ENCODE results near the gene NBAS. TPM values are rescaled to one million over a fixed set of nuclear protein-coding genes. Genes with fewer than 3 reads are reported as not detected.
A peak's percentile ranks its signal among the peaks of the same experiment; 100 is the strongest.
"Not testable (repeated sequence)": the region's sequence is repeated elsewhere in the genome, so short reads cannot be mapped to it uniquely, and the experiment has no call there.

Gene NBAS
- total RNA-seq, 1 donor from 2014 or later, result 61.6 TPM

- no peak for DNase-seq (ENCODE audit: low read depth, low spot score)
- no peaks in the 10 kb centered on the region for H3K27me3 Mint-ChIP-seq (ENCODE audit: low read depth)
- H3K36me3 Mint-ChIP-seq (ENCODE audit: low read depth), result peaks cover 10% of the 10 kb centered on the region
- H3K4me1 Mint-ChIP-seq, result peaks cover 7% of the 10 kb centered on the region
- no peaks in the 10 kb centered on the region for H3K9me3 Mint-ChIP-seq
- no peak overlapping the region for H3K4me3 Mint-ChIP-seq
- no peak overlapping the region for H3K27ac Mint-ChIP-seq (ENCODE audit: unreplicated experiment)
- no peak for TF ChIP-seq CTCF (conservative IDR thresholded peaks at IDR 0.05)
Measured at GRCh38 chr2:15506229-15506819, 54.8 kb downstream of the NBAS start.

- Mint-ChIP-seq H3K27me3 (ENCODE audit: low read depth) (no peaks in the 10 kb centered on the region), H3K36me3 (ENCODE audit: low read depth) (peaks cover 5% of the 10 kb centered on the region), H3K4me3 (no peak overlapping the region), H3K9me3 (no peaks in the 10 kb centered on the region), H3K27ac (ENCODE audit: unreplicated experiment) (peak overlapping the region; percentile 31), H3K4me1 (peaks cover 7% of the 10 kb centered on the region)
- DNase-seq (ENCODE audit: low read depth, low spot score), result no peak
- TF ChIP-seq CTCF (conservative IDR thresholded peaks at IDR 0.05), result no peak
Measured at GRCh38 chr2:15504882-15505663, 56.1 kb downstream of the NBAS start.

- H3K4me3 Mint-ChIP-seq; DNase-seq (ENCODE audit: low read depth, low spot score); H3K27me3 Mint-ChIP-seq (ENCODE audit: low read depth); H3K27ac Mint-ChIP-seq (ENCODE audit: unreplicated experiment); H3K9me3 Mint-ChIP-seq: not testable (repeated sequence)
- Mint-ChIP-seq H3K4me1 (peaks cover 17% of the 10 kb centered on the region), H3K36me3 (ENCODE audit: low read depth) (peaks cover 25% of the 10 kb centered on the region)
Measured at GRCh38 chr2:15499251-15499650, 61.9 kb downstream of the NBAS start.

- Mint-ChIP-seq H3K9me3 (peaks cover 3% of the 10 kb centered on the region), H3K36me3 (ENCODE audit: low read depth) (peaks cover 25% of the 10 kb centered on the region), H3K27me3 (ENCODE audit: low read depth) (no peaks in the 10 kb centered on the region), H3K4me1 (peaks cover 17% of the 10 kb centered on the region), H3K4me3 (no peak overlapping the region), H3K27ac (ENCODE audit: unreplicated experiment) (peak overlapping the region; percentile 5)
- no peak for DNase-seq (ENCODE audit: low read depth, low spot score)
- TF ChIP-seq CTCF (conservative IDR thresholded peaks at IDR 0.05), result no peak
Measured at GRCh38 chr2:15498554-15498953, 62.6 kb downstream of the NBAS start.

- Mint-ChIP-seq H3K27ac (ENCODE audit: unreplicated experiment) (no peak overlapping the region), H3K9me3 (peaks cover 3% of the 10 kb centered on the region), H3K36me3 (ENCODE audit: low read depth) (peaks cover 23% of the 10 kb centered on the region), H3K27me3 (ENCODE audit: low read depth) (no peaks in the 10 kb centered on the region), H3K4me3 (no peak overlapping the region), H3K4me1 (peaks cover 17% of the 10 kb centered on the region)
- no peak for DNase-seq (ENCODE audit: low read depth, low spot score)
- TF ChIP-seq CTCF (conservative IDR thresholded peaks at IDR 0.05), result no peak
Measured at GRCh38 chr2:15494877-15495276, 66.3 kb downstream of the NBAS start.

GRCh38 chr2:15492773-15493325 lies 68.3 kb downstream of the NBAS start:
- Mint-ChIP-seq H3K27me3 (ENCODE audit: low read depth) (no peaks in the 10 kb centered on the region), H3K9me3 (no peaks in the 10 kb centered on the region), H3K4me3 (no peak overlapping the region), H3K27ac (ENCODE audit: unreplicated experiment) (no peak overlapping the region), H3K4me1 (peaks cover 17% of the 10 kb centered on the region), H3K36me3 (ENCODE audit: low read depth) (peaks cover 15% of the 10 kb centered on the region)
- no peak for TF ChIP-seq CTCF (conservative IDR thresholded peaks at IDR 0.05)
- no peak for DNase-seq (ENCODE audit: low read depth, low spot score)
